ENCODE results near the gene ALDH3B2.

Gene ALDH3B2

GRCh38 chr11:67645521-67646461, 28.6 kb downstream of the ALDH3B2 start:
- peaks cover 3% of the 10 kb centered on the region for H3K27me3 ChIP-seq (ENCODE audit: insufficient read depth, low read length)
- no peaks in the 10 kb centered on the region for H3K9me3 ChIP-seq (ENCODE audit: insufficient read depth, low read depth, low read length)
- H3K4me3 ChIP-seq (ENCODE audit: low read length) = no peak overlapping the region
- H3K36me3 ChIP-seq (ENCODE audit: insufficient read depth, low read depth, low read length) = no peaks in the 10 kb centered on the region
- H3K9ac ChIP-seq (ENCODE audit: low read depth, low read length) = no peak overlapping the region
- no peak overlapping the region for H3K27ac ChIP-seq (ENCODE audit: low read length)
- H3K4me1 ChIP-seq (ENCODE audit: insufficient read depth, low read length) = no peaks in the 10 kb centered on the region

- H3K27ac ChIP-seq (ENCODE audit: low read length) = no peak overlapping the region
- no peak overlapping the region for H3K4me3 ChIP-seq (ENCODE audit: low read length)
- no peaks in the 10 kb centered on the region for H3K4me1 ChIP-seq (ENCODE audit: insufficient read depth, low read length)
- H3K9ac ChIP-seq (ENCODE audit: low read depth, low read length) = no peak overlapping the region
- H3K9me3 ChIP-seq (ENCODE audit: insufficient read depth, low read depth, low read length) = no peaks in the 10 kb centered on the region; the same call in 1 of the 2 replicates
- no peaks in the 10 kb centered on the region for H3K36me3 ChIP-seq (ENCODE audit: insufficient read depth, low read depth, low read length)
- peaks cover 14% of the 10 kb centered on the region for H3K27me3 ChIP-seq (ENCODE audit: insufficient read depth, low read length)
Observed at GRCh38 chr11:67644472-67645418, 29.7 kb downstream of the ALDH3B2 start.

DNA sequence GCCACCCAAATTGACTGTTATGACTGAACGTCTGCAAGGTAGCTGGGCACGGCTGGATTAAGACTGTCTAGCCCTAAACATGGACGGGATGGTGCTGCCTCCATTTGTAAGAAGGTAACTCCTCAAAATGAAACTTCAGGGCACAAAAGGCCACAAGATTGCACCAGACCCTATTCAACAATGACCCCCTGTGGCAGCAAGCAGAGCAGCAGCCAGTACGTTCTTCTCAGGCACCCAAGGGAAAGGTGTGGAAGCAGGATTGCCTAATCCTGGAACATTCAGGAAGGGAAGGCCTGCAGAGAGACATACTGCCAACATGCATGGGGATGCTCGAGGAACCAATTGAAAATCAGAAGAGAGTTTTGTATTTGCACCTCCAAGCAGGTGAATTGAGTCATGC, 30.4 kb downstream of the ALDH3B2 start:
- no peaks in the 10 kb centered on the region; the same call in 1 of the 2 replicates for H3K9me3 ChIP-seq (ENCODE audit: insufficient read depth, low read depth, low read length)
- H3K27me3 ChIP-seq (ENCODE audit: insufficient read depth, low read length) = peaks cover 19% of the 10 kb centered on the region
- no peak overlapping the region for H3K4me3 ChIP-seq (ENCODE audit: low read length)
- H3K27ac ChIP-seq (ENCODE audit: low read length) = no peak overlapping the region
- no peaks in the 10 kb centered on the region for H3K4me1 ChIP-seq (ENCODE audit: insufficient read depth, low read length)
- H3K36me3 ChIP-seq (ENCODE audit: insufficient read depth, low read depth, low read length) = no peaks in the 10 kb centered on the region
- no peak overlapping the region for H3K9ac ChIP-seq (ENCODE audit: low read depth, low read length)

- Histone ChIP-seq H3K4me3 (ENCODE audit: low read length) (no peak overlapping the region), H3K27ac (ENCODE audit: low read length) (no peak overlapping the region), H3K9ac (ENCODE audit: low read depth, low read length) (no peak overlapping the region), H3K9me3 (ENCODE audit: insufficient read depth, low read depth, low read length) (no peaks in the 10 kb centered on the region; the same call in 1 of the 2 replicates), H3K4me1 (ENCODE audit: insufficient read depth, low read length) (no peaks in the 10 kb centered on the region), H3K27me3 (ENCODE audit: insufficient read depth, low read length) (peaks cover 19% of the 10 kb centered on the region), H3K36me3 (ENCODE audit: insufficient read depth, low read depth, low read length) (no peaks in the 10 kb centered on the region)
Observed at GRCh38 chr11:67642173-67643120, 32.0 kb downstream of the ALDH3B2 start.

- no peak overlapping the region for H3K4me3 ChIP-seq (ENCODE audit: low read length)
- no peak overlapping the region for H3K9ac ChIP-seq (ENCODE audit: low read depth, low read length)
- no peaks in the 10 kb centered on the region for H3K4me1 ChIP-seq (ENCODE audit: insufficient read depth, low read length)
- H3K27ac ChIP-seq (ENCODE audit: low read length) = no peak overlapping the region
- H3K36me3 ChIP-seq (ENCODE audit: insufficient read depth, low read depth, low read length) = no peaks in the 10 kb centered on the region
- no peaks in the 10 kb centered on the region; the same call in 1 of the 2 replicates for H3K9me3 ChIP-seq (ENCODE audit: insufficient read depth, low read depth, low read length)
- peaks cover 19% of the 10 kb centered on the region for H3K27me3 ChIP-seq (ENCODE audit: insufficient read depth, low read length)
Observed at GRCh38 chr11:67641338-67642172, 32.9 kb downstream of the ALDH3B2 start.

DNA sequence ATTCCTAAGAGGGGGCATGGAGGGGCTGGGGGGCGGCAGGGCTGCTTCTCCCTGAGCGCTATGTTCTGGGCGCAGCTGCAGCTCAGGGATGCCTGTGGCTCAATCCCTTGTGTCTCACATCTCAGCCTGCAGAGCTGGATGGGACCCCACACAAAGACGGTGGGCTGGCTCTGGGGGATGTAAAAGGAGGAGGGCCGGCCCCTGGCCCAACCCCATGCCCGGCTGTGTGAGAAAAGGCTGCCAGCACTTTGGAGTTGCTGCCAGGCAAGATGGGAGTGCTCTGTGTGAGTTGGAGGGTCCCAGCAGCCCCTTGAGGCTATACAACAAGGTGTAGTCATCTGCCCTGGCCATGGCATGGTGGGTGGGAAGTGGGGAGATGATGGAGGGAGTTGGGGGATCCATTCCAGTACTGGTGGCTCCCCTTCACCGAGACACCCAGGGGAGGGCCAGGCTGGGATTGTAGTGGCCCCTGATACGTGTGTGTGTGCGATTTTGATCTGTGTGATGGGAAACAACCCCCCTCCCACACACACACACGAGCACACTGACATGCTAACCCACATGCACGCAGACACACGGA, 33.6 kb downstream of the ALDH3B2 start:
- Histone ChIP-seq H3K27me3 (ENCODE audit: insufficient read depth, low read length) (peaks cover 19% of the 10 kb centered on the region), H3K4me3 (ENCODE audit: low read length) (no peak overlapping the region), H3K9ac (ENCODE audit: low read depth, low read length) (no peak overlapping the region), H3K4me1 (ENCODE audit: insufficient read depth, low read length) (no peaks in the 10 kb centered on the region), H3K36me3 (ENCODE audit: insufficient read depth, low read depth, low read length) (no peaks in the 10 kb centered on the region), H3K9me3 (ENCODE audit: insufficient read depth, low read depth, low read length) (no peaks in the 10 kb centered on the region; the same call in 1 of the 2 replicates), H3K27ac (ENCODE audit: low read length) (no peak overlapping the region)

DNA sequence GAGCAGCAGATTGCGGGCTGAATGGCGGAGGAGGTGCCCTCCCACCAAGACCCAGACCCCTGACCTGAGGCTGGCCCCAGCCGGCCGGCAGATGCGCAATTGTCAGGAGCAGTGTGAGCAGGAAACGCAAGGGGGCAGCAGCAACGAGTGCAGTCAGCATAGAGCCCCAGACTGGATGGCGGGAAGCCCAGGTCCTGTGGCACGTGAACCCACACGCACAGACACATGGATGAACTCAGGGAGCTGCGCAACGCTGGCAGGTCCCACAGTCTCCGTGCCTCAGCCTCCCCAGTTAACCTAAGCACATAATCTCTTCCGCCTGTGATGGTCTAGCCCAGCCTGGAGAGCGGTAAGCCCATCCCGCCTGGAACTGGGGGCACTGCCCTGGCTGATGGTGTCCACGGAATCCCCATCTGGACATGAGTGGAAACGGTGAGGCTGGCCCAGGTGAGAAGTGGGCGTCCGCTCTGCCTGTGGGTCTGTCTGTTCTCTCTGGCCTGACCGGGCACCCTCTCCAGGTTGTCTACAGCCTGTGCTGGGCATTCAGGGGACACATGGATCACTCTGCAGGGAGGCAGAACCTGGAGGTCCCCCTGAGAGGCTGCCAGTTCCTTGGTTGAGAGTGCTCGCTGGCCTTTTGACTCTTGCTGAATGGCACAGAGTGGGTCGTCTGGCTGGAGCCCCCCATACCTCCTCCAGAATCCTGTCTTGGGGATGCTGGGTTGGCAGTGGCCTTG, 34.2 kb downstream of the ALDH3B2 start:
- Histone ChIP-seq H3K9me3 (ENCODE audit: insufficient read depth, low read depth, low read length) (no peaks in the 10 kb centered on the region; the same call in 1 of the 2 replicates), H3K27ac (ENCODE audit: low read length) (no peak overlapping the region), H3K9ac (ENCODE audit: low read depth, low read length) (no peak overlapping the region), H3K27me3 (ENCODE audit: insufficient read depth, low read length) (peaks cover 19% of the 10 kb centered on the region), H3K4me1 (ENCODE audit: insufficient read depth, low read length) (no peaks in the 10 kb centered on the region), H3K4me3 (ENCODE audit: low read length) (no peak overlapping the region), H3K36me3 (ENCODE audit: insufficient read depth, low read depth, low read length) (no peaks in the 10 kb centered on the region)

GRCh38 chr11:67639438-67639859, 35.0 kb downstream of the ALDH3B2 start, which contains the start of gene TBX10:
TBX10 (minus strand) TSS chr11:67639763; CDS start chr11:67639472, 291 bp downstream.
- no peaks in the 10 kb centered on the region for H3K4me1 ChIP-seq (ENCODE audit: insufficient read depth, low read length)
- no peak within 1 kb of the TSS for H3K27ac ChIP-seq (ENCODE audit: low read length)
- no peaks in the 10 kb centered on the region; the same call in 1 of the 2 replicates for H3K9me3 ChIP-seq (ENCODE audit: insufficient read depth, low read depth, low read length)
- peaks cover 19% of the 10 kb centered on the region for H3K27me3 ChIP-seq (ENCODE audit: insufficient read depth, low read length)
- H3K4me3 ChIP-seq (ENCODE audit: low read length) = no peak within 1 kb of the TSS
- H3K9ac ChIP-seq (ENCODE audit: low read depth, low read length) = no peak within 1 kb of the TSS
- no peaks in the 10 kb centered on the region for H3K36me3 ChIP-seq (ENCODE audit: insufficient read depth, low read depth, low read length)

- peaks cover 19% of the 10 kb centered on the region for H3K27me3 ChIP-seq (ENCODE audit: insufficient read depth, low read length)
- H3K9me3 ChIP-seq (ENCODE audit: insufficient read depth, low read depth, low read length) = no peaks in the 10 kb centered on the region; the same call in 1 of the 2 replicates
- no peaks in the 10 kb centered on the region for H3K36me3 ChIP-seq (ENCODE audit: insufficient read depth, low read depth, low read length)
- no peak overlapping the region for H3K27ac ChIP-seq (ENCODE audit: low read length)
- no peak overlapping the region for H3K9ac ChIP-seq (ENCODE audit: low read depth, low read length)
- no peaks in the 10 kb centered on the region for H3K4me1 ChIP-seq (ENCODE audit: insufficient read depth, low read length)
- no peak overlapping the region for H3K4me3 ChIP-seq (ENCODE audit: low read length)
Observed at GRCh38 chr11:67638535-67639437, 35.6 kb downstream of the ALDH3B2 start.
